ENCODE data around the gene PNPT1. TPM values are rescaled to one million over a fixed set of nuclear protein-coding genes. Genes with fewer than 3 reads are reported as not detected.

PNPT1 gene
- 26.8 and 34.4 TPM in 2 replicates for total RNA-seq

DNA sequence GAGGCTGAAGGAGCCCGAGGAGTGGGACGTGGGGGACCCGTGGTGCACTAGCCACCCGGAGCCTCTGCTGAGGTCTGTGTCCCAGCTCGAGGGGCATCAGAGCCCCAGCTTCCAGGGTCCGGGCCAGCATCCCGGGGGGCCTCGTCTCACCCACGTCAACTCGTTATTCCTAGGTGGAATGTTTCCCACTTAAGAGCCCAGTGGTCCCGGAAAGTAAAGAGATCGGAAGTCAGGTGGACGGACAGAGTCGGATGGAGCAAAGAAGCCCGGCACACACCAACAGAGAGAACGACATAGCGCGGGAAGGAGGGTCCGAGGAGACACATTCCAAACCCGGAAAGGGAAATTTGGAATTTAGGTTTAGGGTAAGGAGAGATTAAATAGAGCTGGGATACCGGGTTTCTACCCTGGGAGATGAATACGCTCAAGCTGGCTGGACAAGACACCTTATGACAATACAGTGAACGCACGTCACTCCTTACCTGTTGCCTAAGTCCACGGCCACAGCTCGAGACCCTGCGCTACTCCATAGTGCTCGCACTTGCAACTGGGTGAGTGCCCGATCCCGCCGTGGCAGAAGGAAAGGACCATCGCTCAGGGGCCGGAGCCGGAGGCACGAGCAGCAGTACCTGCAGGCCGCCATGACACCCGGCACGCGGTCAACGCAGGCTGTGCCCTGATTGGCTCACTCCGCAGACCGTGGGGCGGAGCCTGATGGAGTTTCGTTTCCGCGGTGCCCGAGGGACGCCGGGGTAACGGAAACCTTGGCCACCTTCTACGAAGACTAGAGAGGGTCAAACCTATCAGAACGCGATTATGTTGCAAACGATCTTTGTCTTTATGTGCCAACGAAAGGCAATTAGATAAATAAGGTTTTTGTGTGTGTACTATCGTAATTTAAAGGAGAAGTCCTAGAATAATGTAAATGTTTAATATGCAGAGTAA, at the start of gene PNPT1:
Gene PNPT1, minus strand, starts transcription at position 664 of the 945 bp plus-strand sequence. Its CDS starts 21 bp downstream, at position 643.

DNA sequence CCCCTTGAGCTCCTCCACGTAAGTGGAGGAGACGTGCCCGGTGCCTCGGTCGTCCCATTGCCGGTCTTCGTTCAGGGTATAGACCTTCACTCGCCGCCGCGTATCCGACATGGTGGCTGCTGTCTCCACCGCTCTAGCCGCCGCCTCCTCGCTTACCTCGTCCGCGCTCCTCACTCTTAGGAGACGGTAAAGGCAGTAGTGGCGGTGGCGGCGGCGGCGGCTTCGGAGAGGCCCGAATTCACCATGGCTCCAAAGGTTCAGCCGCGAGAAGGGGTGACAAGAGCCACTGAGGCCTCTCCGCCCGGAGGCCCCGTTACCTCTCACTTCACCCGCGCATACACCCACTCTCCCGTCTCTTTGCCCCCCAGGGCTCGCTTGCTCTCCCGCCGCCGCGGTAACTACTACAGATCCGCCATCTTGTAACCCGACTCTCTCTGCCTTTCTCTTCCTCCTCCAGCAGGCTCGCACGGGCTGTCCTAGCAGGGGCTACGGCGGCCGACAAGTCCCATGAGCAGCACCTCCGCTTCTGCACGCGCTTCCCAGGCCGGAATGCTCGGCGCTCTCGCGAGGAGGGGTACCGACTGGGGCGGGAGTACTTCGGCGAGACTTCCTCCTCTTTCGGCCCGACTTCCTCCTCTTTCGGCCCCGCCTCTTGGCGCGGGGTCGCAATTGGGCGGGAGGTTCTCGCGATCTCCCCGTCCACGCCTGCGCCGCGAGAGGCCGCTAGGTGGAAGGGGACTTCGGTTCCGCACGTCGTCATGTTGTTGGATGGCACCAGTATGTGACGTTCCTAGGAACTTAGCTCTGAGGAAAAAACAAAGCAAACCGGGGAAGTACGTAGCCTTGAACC, 76.2 kb downstream of the PNPT1 start, which contains the start of gene PPP4R3B:
Gene PPP4R3B, minus strand, starts transcription at position 448 of the 850 bp plus-strand sequence. Its CDS starts 337 bp downstream, at position 111.

Other genes starting within 250 kb of the PNPT1 start
- gene CFAP36, start 174.1 kb downstream of the PNPT1 start, total RNA-seq = 21.5 and 26.5 TPM in 2 replicates
- gene PPP4R3B, start 76.2 kb downstream of the PNPT1 start, total RNA-seq = 29.0 and 38.9 TPM in 2 replicates
- gene EFEMP1, start 229.9 kb upstream of the PNPT1 start, total RNA-seq = 72.9 and 296 TPM in 2 replicates

All from subcutaneous preadipocyte (primary cell).